Bronchial epithelial cell (primary cell): ENCODE results near the gene SEMA7A. TPM values are rescaled to one million over a fixed set of nuclear protein-coding genes. Genes with fewer than 3 reads are reported as not detected.

Experiments
- DNase-seq: peaks from one replicate; pipeline ENCODE4 v3.0.0-alpha.2; 2010; ENCODE audit warnings: low read depth
- FAIRE-seq: peaks from 2 replicates; lab custom pipeline; 2011; peaks lifted over from hg19 to GRCh38; lab: Jason Lieb, UNC
- H3K27me3 ChIP-seq: 2 replicates; pipeline ENCODE4 v1.5.1; 2011; ENCODE audit warnings: low read length; ENCODE audit not compliant: control insufficient read depth, insufficient read depth
- H3K36me3 ChIP-seq: 2 replicates; pipeline ENCODE4 v1.5.1; 2011; ENCODE audit warnings: low read length; ENCODE audit not compliant: control insufficient read depth, insufficient read depth
- H3K4me3 ChIP-seq: 2 replicates; pipeline ENCODE4 v1.5.1; 2011; ENCODE audit warnings: mild to moderate bottlenecking, low read depth, low read length, control low read depth
- total RNA-seq: library from RNA; depleted of rRNA; stranded (reverse); fragments of >200 nt; gene quantifications from 2 replicates; pipeline ENCODE4 v1.2.1, GENCODE V29; 2014
- TF ChIP-seq, protein P1 (sequence below): IDR thresholded peaks from 2 replicates; pipeline ENCODE4 v1.5.1; 2011; ENCODE audit warnings: mild to moderate bottlenecking, moderate library complexity, low read length, control low read depth, inconsistent platforms; ENCODE audit not compliant: insufficient read depth, severe bottlenecking

SEMA7A gene
- total RNA-seq, 1 donor from 2014 or later, result 5.3 TPM

DNA sequence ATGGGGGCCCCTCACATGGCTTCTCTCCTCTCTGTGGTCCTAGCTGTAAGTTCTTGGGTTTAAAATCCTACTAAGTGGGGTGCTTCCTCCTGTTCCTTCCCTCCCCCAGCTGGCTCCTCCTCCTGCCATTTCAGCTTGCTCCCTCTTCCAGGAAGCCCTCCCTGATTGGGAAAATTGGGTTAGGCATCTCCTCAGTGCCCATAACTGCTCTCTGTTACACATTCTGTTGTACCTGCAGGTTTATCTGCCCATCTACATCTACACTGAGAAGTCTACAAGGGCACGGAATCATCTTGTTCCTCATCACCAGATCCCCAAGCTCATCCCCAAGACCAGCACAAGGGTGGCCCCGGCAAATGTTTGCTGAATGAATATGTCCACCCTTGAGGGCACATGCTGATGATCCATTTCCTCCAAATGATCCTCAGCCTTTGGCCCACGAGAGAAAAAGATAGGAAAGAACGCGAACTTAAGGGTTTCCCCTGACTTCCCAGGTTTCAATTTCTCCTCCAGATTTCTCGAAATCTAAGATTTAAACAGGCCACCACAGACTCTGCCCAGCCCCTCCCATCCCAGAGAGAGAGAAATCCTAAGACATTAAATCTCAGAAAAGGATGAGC lies 3.9 kb downstream of the SEMA7A start:
- TF ChIP-seq, protein P1, sequence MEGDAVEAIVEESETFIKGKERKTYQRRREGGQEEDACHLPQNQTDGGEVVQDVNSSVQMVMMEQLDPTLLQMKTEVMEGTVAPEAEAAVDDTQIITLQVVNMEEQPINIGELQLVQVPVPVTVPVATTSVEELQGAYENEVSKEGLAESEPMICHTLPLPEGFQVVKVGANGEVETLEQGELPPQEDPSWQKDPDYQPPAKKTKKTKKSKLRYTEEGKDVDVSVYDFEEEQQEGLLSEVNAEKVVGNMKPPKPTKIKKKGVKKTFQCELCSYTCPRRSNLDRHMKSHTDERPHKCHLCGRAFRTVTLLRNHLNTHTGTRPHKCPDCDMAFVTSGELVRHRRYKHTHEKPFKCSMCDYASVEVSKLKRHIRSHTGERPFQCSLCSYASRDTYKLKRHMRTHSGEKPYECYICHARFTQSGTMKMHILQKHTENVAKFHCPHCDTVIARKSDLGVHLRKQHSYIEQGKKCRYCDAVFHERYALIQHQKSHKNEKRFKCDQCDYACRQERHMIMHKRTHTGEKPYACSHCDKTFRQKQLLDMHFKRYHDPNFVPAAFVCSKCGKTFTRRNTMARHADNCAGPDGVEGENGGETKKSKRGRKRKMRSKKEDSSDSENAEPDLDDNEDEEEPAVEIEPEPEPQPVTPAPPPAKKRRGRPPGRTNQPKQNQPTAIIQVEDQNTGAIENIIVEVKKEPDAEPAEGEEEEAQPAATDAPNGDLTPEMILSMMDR, result no peak
- H3K27me3 ChIP-seq, result no peaks in the 10 kb centered on the region
- no peak for DNase-seq
- peaks cover 4% of the 10 kb centered on the region for H3K36me3 ChIP-seq
- no peak for FAIRE-seq
- no peak overlapping the region for H3K4me3 ChIP-seq

DNA sequence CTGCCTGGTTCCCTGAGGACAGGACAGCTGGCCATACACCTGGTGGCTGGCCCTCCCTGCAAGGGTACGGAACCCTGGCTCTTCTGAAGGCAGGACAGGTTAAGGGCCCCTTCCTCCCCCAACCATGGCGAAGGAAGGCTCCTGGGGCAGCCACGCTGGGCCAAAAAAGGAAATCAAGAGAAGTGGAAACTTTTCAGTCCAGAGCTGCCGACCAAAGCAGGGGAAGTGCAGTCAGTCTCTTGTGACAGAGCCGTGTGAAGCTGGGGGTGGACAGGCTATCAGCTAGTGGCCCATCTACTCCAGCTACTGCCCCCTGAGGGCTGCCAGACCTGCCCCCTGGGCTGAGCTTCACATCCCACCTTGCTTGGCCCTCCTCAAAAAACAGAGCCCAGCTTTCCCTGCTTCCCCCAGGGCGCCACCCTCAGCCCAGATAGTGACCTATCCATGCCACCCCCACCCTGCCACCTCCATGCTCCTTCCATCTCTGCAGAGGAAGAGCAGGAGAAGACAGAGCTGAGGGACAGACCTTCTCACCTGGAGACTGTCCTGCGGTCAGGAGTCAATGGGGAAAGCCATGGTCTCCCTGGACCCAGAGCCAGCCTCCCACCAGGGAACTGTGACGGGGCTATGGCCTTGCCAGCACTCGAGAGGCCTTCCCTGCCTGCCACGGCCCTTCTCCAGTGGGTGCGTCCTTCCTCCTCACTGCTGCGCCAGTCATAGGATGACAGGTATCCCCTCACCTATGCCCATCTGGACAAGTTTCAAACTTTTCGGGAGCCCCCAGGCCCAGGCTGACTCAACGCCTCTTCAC lies 4.6 kb downstream of the SEMA7A start:
- Histone ChIP-seq H3K4me3 (no peak overlapping the region), H3K36me3 (peaks cover 4% of the 10 kb centered on the region), H3K27me3 (no peaks in the 10 kb centered on the region)
- TF ChIP-seq, protein P1, result no peak
- FAIRE-seq (no peak), DNase-seq (no peak)

DNA sequence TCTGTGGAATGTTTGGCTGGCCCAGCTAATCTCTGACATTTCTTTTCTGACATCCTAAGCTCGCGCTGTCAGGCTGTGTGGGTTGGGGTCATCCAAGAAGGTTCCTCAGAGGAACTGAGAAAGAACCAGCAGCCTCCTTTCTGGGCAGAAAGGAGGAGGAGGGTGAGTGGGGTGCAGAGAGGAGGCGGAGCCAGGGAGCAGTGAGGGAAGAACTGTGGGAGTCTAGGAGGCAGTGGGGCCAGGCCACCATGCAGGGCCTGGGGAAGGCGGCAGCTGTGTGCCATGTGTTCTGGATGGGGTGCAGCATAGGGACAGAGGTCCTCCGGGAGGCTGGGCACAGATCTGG lies 5.3 kb downstream of the SEMA7A start:
- no peak overlapping the region for H3K4me3 ChIP-seq
- FAIRE-seq (no peak), DNase-seq (no peak)
- peaks cover 4% of the 10 kb centered on the region for H3K36me3 ChIP-seq
- H3K27me3 ChIP-seq, result no peaks in the 10 kb centered on the region
- TF ChIP-seq, protein P1, result no peak

DNA sequence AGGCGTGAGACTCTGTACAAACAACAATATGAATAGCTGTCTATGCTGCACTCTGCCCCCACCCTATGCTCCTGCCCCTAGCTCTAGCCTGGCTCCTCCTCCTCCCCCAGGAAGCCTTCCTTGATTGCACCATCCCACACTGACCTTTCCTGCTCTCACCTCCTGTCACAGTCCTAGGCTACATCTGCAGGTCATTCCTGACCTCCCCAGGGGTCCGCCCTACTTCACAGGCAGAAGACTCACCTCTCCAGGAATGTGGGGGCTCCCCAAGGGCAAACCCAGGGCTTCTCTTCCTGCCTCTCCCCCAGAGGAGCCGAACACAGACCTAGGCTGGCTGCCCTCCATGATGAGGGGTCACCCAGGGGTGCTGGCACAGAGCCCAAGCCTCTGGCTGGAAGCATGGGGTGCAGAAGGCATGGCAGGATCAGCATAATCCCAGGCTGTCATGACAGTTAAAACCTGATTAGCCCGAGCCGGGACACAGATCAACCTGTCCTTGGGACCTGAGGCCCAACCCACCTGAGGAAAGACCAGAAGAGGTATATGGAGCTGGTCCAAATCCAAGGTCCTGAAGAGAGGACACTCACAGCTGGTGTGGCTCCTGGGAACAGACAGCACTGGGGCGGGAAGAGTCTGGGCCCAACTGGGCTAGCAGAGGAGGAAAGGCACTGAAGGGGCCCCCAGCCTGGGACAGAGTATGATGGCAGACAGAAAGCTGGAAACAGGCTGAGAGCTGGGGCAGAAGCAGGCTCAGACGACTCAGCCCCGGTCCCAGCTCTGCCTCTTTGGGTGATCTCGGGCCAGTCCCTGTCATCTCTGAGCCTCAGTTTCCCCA lies 5.9 kb downstream of the SEMA7A start:
- H3K27me3 ChIP-seq, result no peaks in the 10 kb centered on the region
- H3K36me3 ChIP-seq, result peaks cover 4% of the 10 kb centered on the region
- DNase-seq, result no peak
- FAIRE-seq, result no peak
- no peak overlapping the region for H3K4me3 ChIP-seq
- TF ChIP-seq, protein P1, result no peak

DNA sequence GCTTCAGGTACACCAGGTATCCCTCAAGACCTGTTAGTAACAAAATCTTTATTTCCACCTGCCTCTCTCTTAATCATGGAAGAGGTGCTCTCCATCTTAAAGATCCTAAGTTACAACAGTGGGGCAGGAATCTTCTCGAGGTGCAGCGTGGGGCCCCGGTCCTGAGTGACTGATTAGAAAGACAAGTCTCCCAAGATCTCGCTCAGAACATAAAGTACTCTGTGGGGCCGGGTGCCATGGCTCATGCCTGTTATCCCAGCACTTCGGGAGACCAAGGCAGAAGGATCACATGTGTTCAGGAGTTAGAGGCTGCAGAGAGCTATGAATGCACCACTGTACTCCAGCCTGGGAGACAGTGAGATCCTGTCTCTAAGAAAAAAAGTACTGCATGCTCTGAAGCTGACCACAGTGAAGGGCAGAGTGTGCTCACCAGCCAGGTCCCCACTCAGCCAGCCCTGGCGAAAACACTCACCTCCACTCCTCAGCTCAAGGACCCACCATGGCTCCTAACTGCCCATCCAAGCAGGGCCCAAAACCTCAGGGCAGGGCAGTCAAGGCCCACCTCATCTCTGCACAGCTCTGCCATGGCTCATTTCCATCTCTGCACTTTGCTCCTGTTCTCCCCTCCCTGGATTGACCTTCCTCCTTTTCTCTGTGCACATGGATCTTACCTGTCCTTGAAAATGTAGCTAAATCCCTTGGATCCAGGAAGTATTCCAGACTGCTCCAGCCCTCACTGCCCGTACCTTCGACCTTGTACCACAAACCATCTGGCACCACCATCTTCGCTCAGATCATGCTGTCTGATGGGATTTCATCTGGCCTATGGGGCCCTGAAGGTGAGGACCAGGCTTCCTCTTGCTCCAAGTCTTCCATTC lies 7.1 kb downstream of the SEMA7A start:
- FAIRE-seq (no peak), DNase-seq (no peak)
- TF ChIP-seq, protein P1, result no peak
- no peak overlapping the region for H3K4me3 ChIP-seq
- H3K27me3 ChIP-seq, result no peaks in the 10 kb centered on the region
- peaks cover 4% of the 10 kb centered on the region for H3K36me3 ChIP-seq
